GM10266 (cell line): Measurements from ENCODE around the gene DDX46.
"Not testable (repeated sequence)": the region's sequence is repeated elsewhere in the genome, so short reads cannot be mapped to it uniquely, and the experiment has no call there.

Experiments used
- DNase-seq: peaks from one replicate; pipeline ENCODE4 v3.0.0; 2012; ENCODE audit errors: extremely low spot score
- TF ChIP-seq, protein P1 (sequence below): IDR thresholded peaks from 2 replicates; pipeline ENCODE4 v1.5.1; 2012; ENCODE audit warnings: mild to moderate bottlenecking, low read depth; ENCODE audit not compliant: control insufficient read depth, insufficient read depth; ENCODE audit errors: missing control alignments

Gene DDX46, protein sequence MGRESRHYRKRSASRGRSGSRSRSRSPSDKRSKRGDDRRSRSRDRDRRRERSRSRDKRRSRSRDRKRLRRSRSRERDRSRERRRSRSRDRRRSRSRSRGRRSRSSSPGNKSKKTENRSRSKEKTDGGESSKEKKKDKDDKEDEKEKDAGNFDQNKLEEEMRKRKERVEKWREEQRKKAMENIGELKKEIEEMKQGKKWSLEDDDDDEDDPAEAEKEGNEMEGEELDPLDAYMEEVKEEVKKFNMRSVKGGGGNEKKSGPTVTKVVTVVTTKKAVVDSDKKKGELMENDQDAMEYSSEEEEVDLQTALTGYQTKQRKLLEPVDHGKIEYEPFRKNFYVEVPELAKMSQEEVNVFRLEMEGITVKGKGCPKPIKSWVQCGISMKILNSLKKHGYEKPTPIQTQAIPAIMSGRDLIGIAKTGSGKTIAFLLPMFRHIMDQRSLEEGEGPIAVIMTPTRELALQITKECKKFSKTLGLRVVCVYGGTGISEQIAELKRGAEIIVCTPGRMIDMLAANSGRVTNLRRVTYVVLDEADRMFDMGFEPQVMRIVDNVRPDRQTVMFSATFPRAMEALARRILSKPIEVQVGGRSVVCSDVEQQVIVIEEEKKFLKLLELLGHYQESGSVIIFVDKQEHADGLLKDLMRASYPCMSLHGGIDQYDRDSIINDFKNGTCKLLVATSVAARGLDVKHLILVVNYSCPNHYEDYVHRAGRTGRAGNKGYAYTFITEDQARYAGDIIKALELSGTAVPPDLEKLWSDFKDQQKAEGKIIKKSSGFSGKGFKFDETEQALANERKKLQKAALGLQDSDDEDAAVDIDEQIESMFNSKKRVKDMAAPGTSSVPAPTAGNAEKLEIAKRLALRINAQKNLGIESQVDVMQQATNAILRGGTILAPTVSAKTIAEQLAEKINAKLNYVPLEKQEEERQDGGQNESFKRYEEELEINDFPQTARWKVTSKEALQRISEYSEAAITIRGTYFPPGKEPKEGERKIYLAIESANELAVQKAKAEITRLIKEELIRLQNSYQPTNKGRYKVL

DNA sequence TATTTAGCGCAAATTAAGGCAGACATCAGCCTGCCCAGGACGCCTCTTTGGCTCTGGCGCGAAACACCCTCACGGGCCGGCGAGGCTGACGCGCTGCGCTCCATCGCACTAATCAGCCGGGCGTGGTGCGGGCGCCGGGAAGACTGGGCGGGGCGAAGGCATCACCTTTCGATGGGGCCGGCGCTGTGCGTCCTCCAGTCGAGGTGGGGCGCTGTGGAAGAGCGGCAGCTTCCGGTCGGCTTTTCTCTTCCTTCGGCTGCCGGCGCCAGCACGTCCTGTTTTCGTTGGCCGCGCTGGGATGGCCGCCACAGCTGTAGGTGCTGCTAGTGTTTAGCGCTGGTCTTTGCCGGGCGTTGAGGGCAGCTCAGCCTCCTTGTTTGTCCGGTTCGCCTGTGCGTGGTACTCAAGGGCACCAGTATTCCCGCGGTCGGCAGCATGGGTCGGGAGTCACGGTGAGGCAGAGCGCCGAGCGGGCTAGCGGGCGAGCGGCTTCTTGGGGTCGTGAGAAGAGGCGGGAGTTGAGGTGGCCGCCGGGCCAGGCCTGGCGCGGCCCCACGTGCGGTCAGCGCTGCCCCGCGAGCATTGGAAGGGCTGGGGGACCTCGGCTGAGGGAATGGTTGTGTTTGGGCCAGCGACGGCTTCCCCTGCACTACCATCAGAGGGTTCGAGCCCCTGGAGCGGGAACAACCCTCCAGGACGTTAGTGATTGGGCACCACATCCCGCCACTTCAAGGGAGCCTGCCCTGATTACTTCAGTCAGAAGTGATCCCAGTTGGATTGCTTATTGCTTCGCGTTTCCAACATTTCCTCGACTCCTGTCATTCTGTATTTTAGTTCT lies at the start of gene DDX46:
DDX46 (plus strand) TSS at position 276 of the 838 bp plus-strand sequence; CDS start at position 436, 160 bp downstream.
- DNase-seq: peak; percentile 94
- TF ChIP-seq, protein P1, sequence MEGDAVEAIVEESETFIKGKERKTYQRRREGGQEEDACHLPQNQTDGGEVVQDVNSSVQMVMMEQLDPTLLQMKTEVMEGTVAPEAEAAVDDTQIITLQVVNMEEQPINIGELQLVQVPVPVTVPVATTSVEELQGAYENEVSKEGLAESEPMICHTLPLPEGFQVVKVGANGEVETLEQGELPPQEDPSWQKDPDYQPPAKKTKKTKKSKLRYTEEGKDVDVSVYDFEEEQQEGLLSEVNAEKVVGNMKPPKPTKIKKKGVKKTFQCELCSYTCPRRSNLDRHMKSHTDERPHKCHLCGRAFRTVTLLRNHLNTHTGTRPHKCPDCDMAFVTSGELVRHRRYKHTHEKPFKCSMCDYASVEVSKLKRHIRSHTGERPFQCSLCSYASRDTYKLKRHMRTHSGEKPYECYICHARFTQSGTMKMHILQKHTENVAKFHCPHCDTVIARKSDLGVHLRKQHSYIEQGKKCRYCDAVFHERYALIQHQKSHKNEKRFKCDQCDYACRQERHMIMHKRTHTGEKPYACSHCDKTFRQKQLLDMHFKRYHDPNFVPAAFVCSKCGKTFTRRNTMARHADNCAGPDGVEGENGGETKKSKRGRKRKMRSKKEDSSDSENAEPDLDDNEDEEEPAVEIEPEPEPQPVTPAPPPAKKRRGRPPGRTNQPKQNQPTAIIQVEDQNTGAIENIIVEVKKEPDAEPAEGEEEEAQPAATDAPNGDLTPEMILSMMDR: peak; percentile 88

DNA sequence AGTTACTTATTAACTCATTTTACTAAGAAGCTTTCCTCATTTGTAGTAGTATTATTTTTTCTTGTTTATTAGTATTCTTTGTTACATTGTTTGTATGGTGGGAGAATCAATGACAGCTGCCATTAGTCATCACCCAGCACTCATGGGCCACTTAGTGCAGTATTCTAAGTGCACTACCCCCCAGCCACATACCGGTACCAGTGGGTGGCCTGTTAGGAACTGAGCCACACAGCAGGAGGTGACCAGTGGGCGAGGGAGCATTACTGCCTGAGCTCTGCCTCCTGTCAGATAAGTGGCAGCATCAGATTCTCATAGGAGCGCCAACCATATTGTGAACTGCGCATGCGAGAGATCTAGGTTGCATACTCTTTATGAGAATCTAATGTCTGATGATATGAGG lies 44.5 kb upstream of the DDX46 start:
- DNase-seq: no peak
- TF ChIP-seq, protein P1: no peak

DNA sequence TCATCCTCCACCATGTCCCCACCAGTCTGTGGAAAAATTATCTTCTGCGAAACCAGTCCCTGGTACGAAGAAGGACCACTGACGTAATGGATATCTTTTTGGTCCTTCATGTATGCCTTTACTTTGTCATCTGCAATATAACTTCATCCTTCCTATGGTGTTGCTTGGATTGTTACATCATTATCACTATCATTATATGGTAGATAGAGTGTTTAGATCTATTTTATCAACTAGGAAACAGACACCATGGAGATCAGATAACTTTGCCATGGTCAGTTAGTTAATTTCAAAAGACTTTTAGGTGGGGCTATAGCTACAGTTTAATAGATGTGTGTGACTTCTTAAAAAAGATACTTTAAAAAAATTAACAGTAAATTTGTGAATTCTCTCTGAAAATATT lies 44.0 kb upstream of the DDX46 start:
- TF ChIP-seq, protein P1: no peak
- no peak for DNase-seq

DNA sequence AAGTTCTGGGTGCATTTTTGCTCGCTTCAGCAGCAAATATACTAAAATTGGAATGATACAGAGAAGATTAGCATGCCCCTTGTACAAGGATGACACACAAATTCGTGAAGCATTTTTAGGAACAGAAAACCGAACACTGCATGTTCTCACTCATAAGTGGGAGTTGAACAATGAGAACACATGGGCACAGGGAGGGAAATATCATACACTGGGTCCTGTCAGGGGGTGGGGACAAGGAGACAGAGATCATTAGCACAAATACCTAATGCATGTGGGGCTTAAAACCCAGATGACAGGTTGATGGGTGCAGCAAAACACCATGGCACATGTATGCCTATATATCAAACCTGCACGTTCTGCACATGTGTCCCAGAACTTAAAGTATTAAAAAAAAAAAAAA lies 43.1 kb upstream of the DDX46 start:
- not testable (repeated sequence) for DNase-seq

DNA sequence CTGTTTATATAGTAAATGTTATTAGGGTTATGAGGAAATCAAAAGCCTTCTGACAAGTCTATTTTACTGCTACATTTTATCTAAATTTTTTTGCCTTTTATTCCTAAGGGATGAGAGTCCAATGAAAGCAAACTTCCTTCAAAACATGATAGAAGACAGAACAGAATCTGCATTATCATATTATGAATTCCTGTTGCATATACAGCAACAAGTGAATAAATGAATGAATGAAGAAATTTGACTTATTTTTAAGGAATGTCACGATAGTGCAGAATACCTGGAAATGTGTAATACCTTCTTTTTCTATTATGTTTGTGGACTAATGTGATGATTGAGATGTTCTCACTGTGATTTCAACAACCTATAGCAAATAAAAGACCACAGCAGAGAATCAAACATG lies 33.7 kb upstream of the DDX46 start:
- DNase-seq: no peak
- TF ChIP-seq, protein P1: no peak

DNA sequence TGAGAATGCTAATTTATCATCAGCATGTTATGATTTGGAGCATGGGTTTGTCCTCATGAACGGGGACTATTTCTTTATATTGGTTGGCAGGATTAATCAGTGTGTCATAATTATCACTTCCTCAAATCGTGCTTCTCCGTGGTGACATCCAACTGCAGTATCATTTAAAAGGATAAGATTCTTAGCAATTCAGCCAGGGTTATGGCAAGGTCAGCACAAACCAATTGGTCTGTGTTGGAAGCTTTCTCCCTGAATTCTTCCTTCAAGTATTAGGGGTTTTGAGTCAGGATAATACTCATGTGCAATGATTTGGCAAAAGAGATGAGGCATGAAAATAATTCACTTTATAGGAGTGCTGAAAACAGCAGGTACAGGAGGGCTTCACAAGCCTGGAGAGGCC lies 25.8 kb upstream of the DDX46 start:
- no peak for DNase-seq

DNA sequence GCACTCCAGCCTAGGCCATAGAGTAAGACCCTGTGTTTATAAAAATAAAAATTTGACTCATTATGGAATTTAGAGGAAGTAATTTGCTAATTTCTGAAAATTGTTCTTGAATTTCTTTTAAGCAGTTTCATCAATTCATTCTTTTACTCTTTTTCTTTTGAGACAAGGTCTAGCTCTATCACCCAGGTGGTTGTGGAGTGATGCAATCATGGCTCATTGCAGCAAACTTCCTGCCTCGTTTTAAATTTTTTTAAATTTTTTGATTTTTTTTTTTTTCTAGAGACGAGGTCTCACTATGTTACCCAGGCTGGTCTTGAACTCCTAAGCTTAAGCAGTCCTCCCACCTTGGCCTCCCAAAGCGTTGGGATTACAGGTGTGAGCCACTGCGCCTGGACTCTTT lies 23.3 kb upstream of the DDX46 start:
- no peak for DNase-seq
- TF ChIP-seq, protein P1: no peak

More for the DNA sequence above, 25.8 kb upstream of the DDX46 start:
- TF ChIP-seq, protein P1: no peak
